ENCODE results near the gene AATK.

Gene AATK

DNA sequence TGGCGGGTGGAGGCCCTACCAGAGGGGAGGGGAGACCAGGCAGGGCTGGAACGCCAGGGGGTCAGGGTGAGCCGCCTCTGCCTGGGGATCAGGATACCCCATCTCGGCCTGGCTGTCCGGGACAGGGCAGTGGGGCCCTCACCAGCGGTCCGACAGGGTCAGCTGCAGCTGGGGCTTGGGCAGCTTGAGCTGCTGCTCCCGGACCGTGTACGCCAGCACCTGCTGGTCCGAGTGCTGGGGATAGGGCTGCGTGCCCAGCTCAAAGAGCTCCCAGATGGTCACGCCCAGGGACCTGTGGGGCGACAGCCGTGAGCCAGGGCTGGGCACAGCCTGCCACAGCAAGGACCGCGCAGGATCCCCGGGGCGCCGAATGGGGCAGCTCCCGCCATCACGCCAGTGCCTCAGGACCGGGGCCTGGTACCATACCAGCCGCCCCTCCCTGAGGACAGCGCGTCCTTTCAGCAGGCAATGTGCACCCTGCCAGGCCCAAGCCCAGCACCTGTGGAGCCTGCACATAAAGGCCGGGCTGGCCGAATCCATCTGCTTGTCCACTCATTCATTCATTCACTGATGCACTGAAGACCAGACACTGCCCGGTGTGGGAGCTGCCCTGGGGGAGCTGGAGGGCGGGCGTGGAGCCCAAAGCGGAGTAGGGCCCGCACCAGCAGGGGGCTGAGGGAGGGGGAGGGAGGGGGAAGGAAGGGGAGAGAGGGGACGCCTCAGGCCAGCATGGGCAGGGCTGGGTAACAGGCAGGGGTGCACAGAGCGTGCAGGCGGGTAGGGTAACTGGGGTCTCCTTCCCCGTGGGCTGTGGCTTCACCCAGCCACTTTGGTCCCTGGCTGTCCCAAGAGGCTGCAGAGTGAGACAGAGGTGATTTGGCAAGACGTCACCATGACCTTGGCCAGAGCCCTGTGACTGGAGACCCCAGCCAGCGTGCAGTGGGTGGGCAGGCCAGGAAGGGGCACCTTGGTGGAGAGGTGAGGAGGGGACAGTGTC lies 42.7 kb downstream of the AATK start:
- no peak overlapping the region for H3K27ac ChIP-seq (ENCODE audit: poor library complexity, severe bottlenecking)
- ATAC-seq (ENCODE audit: low read depth): no peak
- no peak overlapping the region for H3K4me3 ChIP-seq (ENCODE audit: severe bottlenecking)
- peaks cover 11% of the 10 kb centered on the region for H3K27me3 ChIP-seq (ENCODE audit: insufficient read depth, poor library complexity, severe bottlenecking)
- no peaks in the 10 kb centered on the region for H3K4me1 ChIP-seq (ENCODE audit: insufficient read depth, poor library complexity, severe bottlenecking)
- DNase-seq (ENCODE audit: low spot score): no peak
- no peaks in the 10 kb centered on the region for H3K36me3 ChIP-seq (ENCODE audit: low read depth)
- no peaks in the 10 kb centered on the region for H3K9me3 ChIP-seq (ENCODE audit: severe bottlenecking)
- TF ChIP-seq, protein P1, sequence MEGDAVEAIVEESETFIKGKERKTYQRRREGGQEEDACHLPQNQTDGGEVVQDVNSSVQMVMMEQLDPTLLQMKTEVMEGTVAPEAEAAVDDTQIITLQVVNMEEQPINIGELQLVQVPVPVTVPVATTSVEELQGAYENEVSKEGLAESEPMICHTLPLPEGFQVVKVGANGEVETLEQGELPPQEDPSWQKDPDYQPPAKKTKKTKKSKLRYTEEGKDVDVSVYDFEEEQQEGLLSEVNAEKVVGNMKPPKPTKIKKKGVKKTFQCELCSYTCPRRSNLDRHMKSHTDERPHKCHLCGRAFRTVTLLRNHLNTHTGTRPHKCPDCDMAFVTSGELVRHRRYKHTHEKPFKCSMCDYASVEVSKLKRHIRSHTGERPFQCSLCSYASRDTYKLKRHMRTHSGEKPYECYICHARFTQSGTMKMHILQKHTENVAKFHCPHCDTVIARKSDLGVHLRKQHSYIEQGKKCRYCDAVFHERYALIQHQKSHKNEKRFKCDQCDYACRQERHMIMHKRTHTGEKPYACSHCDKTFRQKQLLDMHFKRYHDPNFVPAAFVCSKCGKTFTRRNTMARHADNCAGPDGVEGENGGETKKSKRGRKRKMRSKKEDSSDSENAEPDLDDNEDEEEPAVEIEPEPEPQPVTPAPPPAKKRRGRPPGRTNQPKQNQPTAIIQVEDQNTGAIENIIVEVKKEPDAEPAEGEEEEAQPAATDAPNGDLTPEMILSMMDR (IDR thresholded peaks at IDR 0.05; ENCODE audit: poor library complexity, severe bottlenecking): no peak

DNA sequence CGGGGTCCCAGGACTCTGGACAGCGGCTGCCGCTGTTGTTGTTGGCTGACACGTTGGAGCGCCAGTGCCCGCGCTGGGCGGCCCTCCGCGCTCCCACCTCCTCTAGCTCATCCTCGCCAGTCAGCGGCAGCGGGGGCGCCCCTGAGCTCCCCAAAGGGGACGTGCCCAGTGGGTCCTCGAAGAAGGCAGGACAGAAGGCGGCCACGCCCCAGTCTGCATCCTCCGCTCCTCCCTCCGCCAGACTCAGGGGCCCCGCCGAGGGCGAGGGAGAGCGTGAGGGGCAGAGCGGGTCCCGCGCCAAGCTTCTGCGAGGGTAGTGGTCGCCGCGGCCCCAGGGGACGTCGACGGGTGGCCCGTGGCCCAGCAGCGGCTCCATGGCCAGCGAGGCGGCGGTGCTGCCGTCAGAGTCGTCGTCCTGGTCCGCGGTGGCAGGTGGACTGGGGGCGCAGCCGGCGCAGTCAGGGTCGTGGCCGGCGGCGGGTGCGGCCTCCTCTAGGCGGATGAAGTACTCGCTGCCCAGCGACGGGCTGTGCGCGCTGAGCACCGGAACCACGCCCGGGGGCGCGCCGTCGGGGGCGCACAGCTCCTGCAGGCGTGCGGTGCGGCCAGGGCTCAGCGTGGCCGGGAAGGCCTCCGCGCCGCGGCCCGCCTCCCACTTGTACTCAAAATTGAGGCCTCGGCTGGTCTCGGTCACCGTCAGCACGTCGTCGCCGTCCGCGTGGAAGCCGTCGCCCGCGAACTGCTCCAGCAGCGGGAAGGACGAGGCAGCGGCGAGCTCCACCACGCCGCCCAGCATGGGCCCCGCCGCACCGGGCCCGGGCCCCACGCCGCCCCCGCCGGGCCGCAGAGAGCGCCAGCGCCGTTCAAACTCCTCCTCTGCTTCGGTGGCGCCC lies 43.9 kb downstream of the AATK start:
- Histone ChIP-seq H3K9me3 (ENCODE audit: severe bottlenecking) (no peaks in the 10 kb centered on the region), H3K27me3 (ENCODE audit: insufficient read depth, poor library complexity, severe bottlenecking) (peaks cover 11% of the 10 kb centered on the region), H3K27ac (ENCODE audit: poor library complexity, severe bottlenecking) (no peak overlapping the region), H3K4me3 (ENCODE audit: severe bottlenecking) (no peak overlapping the region), H3K36me3 (ENCODE audit: low read depth) (no peaks in the 10 kb centered on the region), H3K4me1 (ENCODE audit: insufficient read depth, poor library complexity, severe bottlenecking) (no peaks in the 10 kb centered on the region)
- ATAC-seq (ENCODE audit: low read depth) (no peak), DNase-seq (ENCODE audit: low spot score) (no peak)
- TF ChIP-seq, protein P1 (IDR thresholded peaks at IDR 0.05; ENCODE audit: poor library complexity, severe bottlenecking): no peak

DNA sequence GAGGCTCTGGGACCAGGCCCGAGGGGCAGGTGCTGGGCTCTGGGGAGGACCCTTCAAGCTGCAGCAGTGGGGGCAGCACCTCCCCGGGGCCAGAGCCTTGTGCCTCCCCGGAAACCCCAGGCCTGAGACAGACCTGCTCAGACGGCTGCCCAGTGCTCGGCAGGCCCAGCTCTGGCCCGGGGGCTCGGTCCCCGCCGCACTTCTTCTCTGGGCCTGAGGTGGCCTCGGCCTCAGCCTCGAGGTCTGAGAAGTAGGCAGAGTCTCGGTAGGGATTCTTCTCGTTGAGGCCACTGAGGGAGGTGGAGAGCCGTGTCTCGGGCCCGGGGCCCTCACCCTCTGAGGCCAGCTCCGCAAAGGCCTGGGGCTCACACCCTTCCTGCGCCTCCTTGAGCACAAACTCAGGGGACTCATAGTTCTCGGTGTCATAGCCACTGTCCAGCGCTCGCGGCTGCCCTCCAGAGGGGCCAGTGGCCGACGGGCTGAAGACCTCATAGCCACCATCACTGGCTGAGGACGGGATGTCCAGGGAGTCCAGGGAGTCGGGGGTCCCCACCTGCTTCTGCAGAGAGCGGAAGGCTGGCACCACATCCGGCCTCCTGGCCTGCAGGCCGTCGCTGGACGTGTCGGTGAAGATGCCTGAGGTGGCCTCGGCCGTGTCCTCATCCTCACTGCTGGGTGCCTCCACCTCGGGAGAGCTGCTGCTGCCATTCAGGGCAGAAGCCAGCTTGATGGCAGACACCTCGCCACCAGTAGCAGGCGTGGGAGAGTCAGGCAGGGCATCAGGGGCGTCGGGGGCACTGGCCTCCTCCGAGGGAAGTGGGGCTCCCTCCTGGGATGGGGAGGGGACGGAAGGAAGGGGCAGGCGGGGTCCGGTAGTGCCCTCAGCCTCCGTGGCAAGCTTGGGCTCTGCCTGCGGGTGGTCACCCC lies 45.1 kb downstream of the AATK start:
- TF ChIP-seq, protein P1 (IDR thresholded peaks at IDR 0.05; ENCODE audit: poor library complexity, severe bottlenecking): no peak
- no peak for ATAC-seq (ENCODE audit: low read depth)
- Histone ChIP-seq H3K27me3 (ENCODE audit: insufficient read depth, poor library complexity, severe bottlenecking) (peaks cover 11% of the 10 kb centered on the region), H3K27ac (ENCODE audit: poor library complexity, severe bottlenecking) (no peak overlapping the region), H3K4me1 (ENCODE audit: insufficient read depth, poor library complexity, severe bottlenecking) (no peaks in the 10 kb centered on the region), H3K36me3 (ENCODE audit: low read depth) (no peaks in the 10 kb centered on the region), H3K4me3 (ENCODE audit: severe bottlenecking) (no peak overlapping the region), H3K9me3 (ENCODE audit: severe bottlenecking) (no peaks in the 10 kb centered on the region)
- DNase-seq (ENCODE audit: low spot score): no peak

DNA sequence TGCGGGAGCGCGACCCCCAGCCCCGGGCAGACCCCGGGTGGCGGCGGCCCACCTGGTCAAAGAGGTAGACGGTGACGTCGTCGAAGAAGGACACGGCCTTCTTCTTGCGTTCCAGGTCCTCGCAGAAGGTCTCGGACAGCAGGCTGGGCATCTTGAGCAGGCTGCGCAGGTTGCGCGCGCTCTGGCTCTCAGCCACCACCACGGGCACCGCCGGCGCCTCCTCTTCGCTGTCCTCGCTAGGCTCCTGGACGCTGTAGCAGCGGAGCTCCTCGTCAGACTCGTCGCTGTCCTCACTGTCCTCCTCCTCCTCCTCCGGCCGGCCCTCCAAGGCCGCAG lies 45.9 kb downstream of the AATK start:
- Histone ChIP-seq H3K27ac (ENCODE audit: poor library complexity, severe bottlenecking) (no peak overlapping the region), H3K9me3 (ENCODE audit: severe bottlenecking) (no peaks in the 10 kb centered on the region), H3K4me1 (ENCODE audit: insufficient read depth, poor library complexity, severe bottlenecking) (no peaks in the 10 kb centered on the region), H3K27me3 (ENCODE audit: insufficient read depth, poor library complexity, severe bottlenecking) (peaks cover 11% of the 10 kb centered on the region), H3K4me3 (ENCODE audit: severe bottlenecking) (peak overlapping the region; percentile 44), H3K36me3 (ENCODE audit: low read depth) (no peaks in the 10 kb centered on the region)
- ATAC-seq (ENCODE audit: low read depth): no peak
- TF ChIP-seq, protein P1 (IDR thresholded peaks at IDR 0.05; ENCODE audit: poor library complexity, severe bottlenecking): peak; percentile 26
- no peak for DNase-seq (ENCODE audit: low spot score)
